Measurements from ENCODE around the gene STOM. TPM values are rescaled to one million over a fixed set of nuclear protein-coding genes. Genes with fewer than 3 reads are reported as not detected.
A peak's percentile ranks its signal among the peaks of the same experiment; 100 is the strongest.
"Not testable (repeated sequence)": the region's sequence is repeated elsewhere in the genome, so short reads cannot be mapped to it uniquely, and the experiment has no call there.

The STOM gene
- total RNA-seq, 1 donor from 2014 or later: 53.2 TPM

- H3K4me3 Mint-ChIP-seq (ENCODE audit: unreplicated experiment): no peak overlapping the region
- peaks cover 20% of the 10 kb centered on the region for H3K27me3 Mint-ChIP-seq (ENCODE audit: unreplicated experiment)
- no peak for TF ChIP-seq CTCF (IDR thresholded peaks at IDR 0.05)
- peaks cover 12% of the 10 kb centered on the region for H3K9me3 Mint-ChIP-seq (ENCODE audit: unreplicated experiment)
- no peak for DNase-seq (ENCODE audit: extremely low spot score, unreplicated experiment)
- H3K36me3 Mint-ChIP-seq (ENCODE audit: unreplicated experiment): peaks cover 3% of the 10 kb centered on the region
- peaks cover 19% of the 10 kb centered on the region for H3K4me1 Mint-ChIP-seq (ENCODE audit: unreplicated experiment)
- H3K27ac Mint-ChIP-seq (ENCODE audit: unreplicated experiment): peak overlapping the region; percentile 62
Observed at GRCh38 chr9:121399126-121399882, 29.3 kb upstream of the STOM start.

DNA sequence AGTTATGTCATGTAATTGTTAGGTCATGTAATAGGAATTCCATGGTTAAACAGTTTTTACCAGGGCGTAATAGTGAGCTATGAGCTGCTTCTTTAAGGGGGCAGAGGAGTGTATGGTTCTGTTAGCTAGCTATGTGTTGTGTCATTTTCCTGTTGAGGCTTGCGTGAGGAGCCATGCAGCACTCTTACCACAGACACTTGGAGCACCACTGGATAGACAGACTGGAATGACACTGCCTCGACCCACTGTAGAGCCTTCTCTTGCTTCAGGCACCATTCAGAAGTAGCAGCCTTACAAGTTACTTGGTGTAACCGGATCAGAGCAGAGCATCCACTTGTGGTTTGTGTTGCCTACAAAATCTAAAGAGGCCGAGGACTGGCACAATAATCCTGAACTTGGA is 28.3 kb upstream of the STOM start:
- Mint-ChIP-seq H3K9me3 (ENCODE audit: unreplicated experiment) (peaks cover 12% of the 10 kb centered on the region), H3K27me3 (ENCODE audit: unreplicated experiment) (peaks cover 20% of the 10 kb centered on the region), H3K27ac (ENCODE audit: unreplicated experiment) (peak overlapping the region; percentile 62), H3K36me3 (ENCODE audit: unreplicated experiment) (peaks cover 1% of the 10 kb centered on the region), H3K4me1 (ENCODE audit: unreplicated experiment) (peaks cover 19% of the 10 kb centered on the region), H3K4me3 (ENCODE audit: unreplicated experiment) (no peak overlapping the region)
- no peak for TF ChIP-seq CTCF (IDR thresholded peaks at IDR 0.05)
- DNase-seq (ENCODE audit: extremely low spot score, unreplicated experiment): no peak

DNA sequence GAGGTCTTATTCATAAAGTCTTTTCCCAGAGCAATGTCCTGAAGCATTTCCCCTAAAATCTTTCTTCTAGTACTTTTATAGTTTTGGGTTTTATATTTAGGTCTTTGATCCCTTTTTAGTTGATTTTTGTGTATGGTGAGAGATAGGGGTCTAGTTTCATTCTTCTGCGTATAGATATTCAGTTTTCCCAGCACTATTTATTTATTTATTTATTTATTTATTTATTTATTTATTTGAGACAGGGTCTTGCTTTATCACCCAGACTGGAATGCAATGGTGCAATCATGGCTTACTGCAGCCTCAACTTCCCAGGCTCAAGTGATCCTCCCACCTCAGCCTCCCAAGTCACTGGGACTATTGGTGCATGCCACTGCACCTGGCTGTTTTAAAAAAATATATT is 27.2 kb upstream of the STOM start:
- Mint-ChIP-seq H3K4me1 (ENCODE audit: unreplicated experiment) (peaks cover 19% of the 10 kb centered on the region), H3K9me3 (ENCODE audit: unreplicated experiment) (peaks cover 12% of the 10 kb centered on the region)
- H3K36me3 Mint-ChIP-seq (ENCODE audit: unreplicated experiment): not testable (repeated sequence)

GRCh38 chr9:121395558-121395957 is 25.5 kb upstream of the STOM start:
- DNase-seq (ENCODE audit: extremely low spot score, unreplicated experiment): no peak
- Mint-ChIP-seq H3K4me3 (ENCODE audit: unreplicated experiment) (no peak overlapping the region), H3K9me3 (ENCODE audit: unreplicated experiment) (peaks cover 12% of the 10 kb centered on the region), H3K36me3 (ENCODE audit: unreplicated experiment) (peaks cover 1% of the 10 kb centered on the region), H3K27ac (ENCODE audit: unreplicated experiment) (no peak overlapping the region), H3K27me3 (ENCODE audit: unreplicated experiment) (peaks cover 2% of the 10 kb centered on the region), H3K4me1 (ENCODE audit: unreplicated experiment) (peaks cover 19% of the 10 kb centered on the region)
- TF ChIP-seq CTCF (IDR thresholded peaks at IDR 0.05): no peak

More for the DNA sequence above, 27.2 kb upstream of the STOM start:
- DNase-seq (ENCODE audit: extremely low spot score, unreplicated experiment); H3K4me3 Mint-ChIP-seq (ENCODE audit: unreplicated experiment): not testable (repeated sequence)
- H3K27ac Mint-ChIP-seq (ENCODE audit: unreplicated experiment): peak overlapping the region; percentile 23
- peaks cover 11% of the 10 kb centered on the region for H3K27me3 Mint-ChIP-seq (ENCODE audit: unreplicated experiment)

DNA sequence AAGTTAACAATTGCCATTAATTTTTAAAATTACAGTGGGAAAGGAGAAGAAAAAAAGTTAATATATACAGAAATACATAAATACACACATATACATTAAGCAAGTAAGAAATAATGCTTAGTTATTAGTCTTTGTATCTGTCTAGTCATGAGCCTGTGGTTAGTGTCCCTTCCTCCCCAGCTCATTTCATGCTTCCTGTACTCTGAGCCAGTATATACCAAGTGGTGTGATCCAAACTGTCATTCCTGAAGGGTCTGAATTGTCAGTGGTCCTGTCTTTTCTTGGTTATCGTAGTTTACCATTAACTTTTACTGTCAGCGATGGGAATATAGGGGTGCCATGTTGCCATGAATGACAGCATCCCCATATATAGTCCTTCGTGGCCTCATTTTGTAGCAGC is 24.2 kb upstream of the STOM start:
- Mint-ChIP-seq H3K27ac (ENCODE audit: unreplicated experiment) (no peak overlapping the region), H3K36me3 (ENCODE audit: unreplicated experiment) (peaks cover 1% of the 10 kb centered on the region), H3K4me3 (ENCODE audit: unreplicated experiment) (no peak overlapping the region), H3K27me3 (ENCODE audit: unreplicated experiment) (no peaks in the 10 kb centered on the region), H3K4me1 (ENCODE audit: unreplicated experiment) (peaks cover 13% of the 10 kb centered on the region), H3K9me3 (ENCODE audit: unreplicated experiment) (peaks cover 12% of the 10 kb centered on the region)
- TF ChIP-seq CTCF (IDR thresholded peaks at IDR 0.05): no peak
- no peak for DNase-seq (ENCODE audit: extremely low spot score, unreplicated experiment)
